ENCODE measurements around the gene BBC3.
A peak's percentile ranks its signal among the peaks of the same experiment; 100 is the strongest.

The BBC3 gene

GRCh38 chr19:47221890-47222289 lies 9.1 kb downstream of the BBC3 start:
- no peak for DNase-seq (ENCODE audit: low spot score)
- H3K4me3 ChIP-seq, result no peak overlapping the region

GRCh38 chr19:47221080-47221841 lies 9.7 kb downstream of the BBC3 start:
- no peak for TF ChIP-seq CTCF (IDR thresholded peaks at IDR 0.05)
- no peak overlapping the region for H3K27ac ChIP-seq
- no peak for DNase-seq (ENCODE audit: low spot score)
- no peak overlapping the region for H3K4me3 ChIP-seq

More at GRCh38 chr19:47221890-47222289, 9.1 kb downstream of the BBC3 start:
- TF ChIP-seq CTCF (IDR thresholded peaks at IDR 0.05), result no peak
- no peak overlapping the region for H3K27ac ChIP-seq

GRCh38 chr19:47215581-47215980 lies 15.4 kb downstream of the BBC3 start:
- no peak for DNase-seq (ENCODE audit: low spot score)
- no peak overlapping the region for H3K27ac ChIP-seq
- no peak for TF ChIP-seq CTCF (IDR thresholded peaks at IDR 0.05)
- H3K4me3 ChIP-seq, result no peak overlapping the region

GRCh38 chr19:47210689-47211316 lies 20.2 kb downstream of the BBC3 start:
- H3K27ac ChIP-seq, result peak overlapping the region in 1 of 2 donors; percentile 56
- H3K4me3 ChIP-seq, result no peak overlapping the region
- peak; percentile 64 for TF ChIP-seq CTCF (IDR thresholded peaks at IDR 0.05)
- peak; percentile 79 for DNase-seq (ENCODE audit: low spot score)

GRCh38 chr19:47210180-47210490 lies 20.9 kb downstream of the BBC3 start:
- no peak for TF ChIP-seq CTCF (IDR thresholded peaks at IDR 0.05)
- no peak for DNase-seq (ENCODE audit: low spot score)
- Histone ChIP-seq H3K27ac (peak overlapping the region in 1 of 2 donors; percentile 56), H3K4me3 (no peak overlapping the region)

GRCh38 chr19:47209319-47210179 lies 21.4 kb downstream of the BBC3 start:
- DNase-seq (ENCODE audit: low spot score), result no peak
- Histone ChIP-seq H3K4me3 (no peak overlapping the region), H3K27ac (no peak overlapping the region)
- no peak for TF ChIP-seq CTCF (IDR thresholded peaks at IDR 0.05)
